ENCODE data around the gene CEBPZOS. TPM values are rescaled to one million over a fixed set of nuclear protein-coding genes. Genes with fewer than 3 reads are reported as not detected.

CEBPZOS gene
- total RNA-seq, 1 donor from 2014 or later = 13.6 TPM

GRCh38 chr2:37230581-37230980, 34.3 kb downstream of the CEBPZOS start:
- H3K4me3 Mint-ChIP-seq = no peak overlapping the region
- peaks cover 26% of the 10 kb centered on the region for H3K4me1 ChIP-seq

GRCh38 chr2:37231241-37232130, 35.2 kb downstream of the CEBPZOS start, which contains the start of the genes CEBPZ and NDUFAF7:
Gene CEBPZ, minus strand, starts transcription at chr2:37231596. Its CDS starts 29 bp downstream, at chr2:37231567.
Gene NDUFAF7, plus strand, starts transcription at chr2:37231658. Its CDS starts 48 bp downstream, at chr2:37231706.
- H3K27ac Mint-ChIP-seq = no peak within 1 kb of the TSS
- Histone ChIP-seq H3K36me3 (peaks cover 4% of the 10 kb centered on the region), H3F3A (ENCODE audit: low read depth) (peaks cover 22% of the 10 kb centered on the region), H3K4me3 (peak within 1 kb of the TSS; percentile 90), H3K4me1 (peaks cover 20% of the 10 kb centered on the region), H3K4me2 (peak within 1 kb of the TSS; percentile 83), H2AFZ (replicated peaks) (peak within 1 kb of the TSS; percentile 91), H3K9ac (peak within 1 kb of the TSS; percentile 82), H4K20me1 (ENCODE audit: low read depth) (peaks cover 23% of the 10 kb centered on the region), H3K9me3 (ENCODE audit: low read depth) (no peaks in the 10 kb centered on the region), H3K27ac (peak within 1 kb of the TSS; percentile 27), H3K79me2 (ENCODE audit: low read depth) (peaks cover 94% of the 10 kb centered on the region), H3K27me3 (no peaks in the 10 kb centered on the region)
- peaks cover 6% of the 10 kb centered on the region for H3K4me1 Mint-ChIP-seq
- peak; percentile 90 for DNase-seq (ENCODE audit: low spot score)
- no peak for TF ChIP-seq CTCF (IDR thresholded peaks at IDR 0.05)
- peak; percentile 21 for TF ChIP-seq EZH2 (IDR thresholded peaks at IDR 0.05)
- TF ChIP-seq EZH2phosphoT487 (IDR thresholded peaks at IDR 0.05) = no peak
- no peak within 1 kb of the TSS for H3K4me3 Mint-ChIP-seq
- peaks cover 11% of the 10 kb centered on the region for H3K36me3 Mint-ChIP-seq
- H3K9me3 Mint-ChIP-seq = no peaks in the 10 kb centered on the region
- no peaks in the 10 kb centered on the region for H3K27me3 Mint-ChIP-seq (ENCODE audit: insufficient read depth, low read depth)

More at GRCh38 chr2:37230581-37230980, 34.3 kb downstream of the CEBPZOS start:
- Histone ChIP-seq H3F3A (ENCODE audit: low read depth) (peaks cover 26% of the 10 kb centered on the region), H3K4me2 (peak overlapping the region; percentile 83), H3K27me3 (no peaks in the 10 kb centered on the region), H3K36me3 (peaks cover 4% of the 10 kb centered on the region), H3K4me3 (peak overlapping the region; percentile 90), H3K9me3 (ENCODE audit: low read depth) (no peaks in the 10 kb centered on the region), H3K9ac (peak overlapping the region; percentile 82), H4K20me1 (ENCODE audit: low read depth) (peaks cover 29% of the 10 kb centered on the region), H3K27ac (no peak overlapping the region), H2AFZ (replicated peaks) (no peak overlapping the region), H3K79me2 (ENCODE audit: low read depth) (peaks cover 95% of the 10 kb centered on the region)
- Mint-ChIP-seq H3K27ac (no peak overlapping the region), H3K9me3 (no peaks in the 10 kb centered on the region), H3K4me1 (peaks cover 11% of the 10 kb centered on the region), H3K27me3 (ENCODE audit: insufficient read depth, low read depth) (no peaks in the 10 kb centered on the region), H3K36me3 (peaks cover 7% of the 10 kb centered on the region)
- peak; percentile 19 for DNase-seq (ENCODE audit: low spot score)
- TF ChIP-seq EZH2 (IDR thresholded peaks at IDR 0.05) = no peak
- no peak for TF ChIP-seq CTCF (IDR thresholded peaks at IDR 0.05)
- TF ChIP-seq EZH2phosphoT487 (IDR thresholded peaks at IDR 0.05) = no peak

GRCh38 chr2:37232131-37232933, 36.0 kb downstream of the CEBPZOS start:
- Histone ChIP-seq H3K27ac (no peak overlapping the region), H3K9ac (peak overlapping the region; percentile 82), H3K4me2 (peak overlapping the region; percentile 83), H3K27me3 (no peaks in the 10 kb centered on the region), H4K20me1 (ENCODE audit: low read depth) (peaks cover 15% of the 10 kb centered on the region), H2AFZ (replicated peaks) (peak overlapping the region; percentile 91), H3K4me3 (peak overlapping the region; percentile 90), H3K36me3 (no peaks in the 10 kb centered on the region), H3K9me3 (ENCODE audit: low read depth) (no peaks in the 10 kb centered on the region), H3K79me2 (ENCODE audit: low read depth) (peaks cover 85% of the 10 kb centered on the region), H3F3A (ENCODE audit: low read depth) (peaks cover 15% of the 10 kb centered on the region), H3K4me1 (peaks cover 12% of the 10 kb centered on the region)
- DNase-seq (ENCODE audit: low spot score) = peak; percentile 25
- no peak for TF ChIP-seq CTCF (IDR thresholded peaks at IDR 0.05)
- TF ChIP-seq EZH2 (IDR thresholded peaks at IDR 0.05) = no peak
- no peak for TF ChIP-seq EZH2phosphoT487 (IDR thresholded peaks at IDR 0.05)
- H3K4me1 Mint-ChIP-seq = peaks cover 3% of the 10 kb centered on the region
- no peak overlapping the region for H3K27ac Mint-ChIP-seq
- peaks cover 8% of the 10 kb centered on the region for H3K36me3 Mint-ChIP-seq
- H3K4me3 Mint-ChIP-seq = no peak overlapping the region
- no peaks in the 10 kb centered on the region for H3K27me3 Mint-ChIP-seq (ENCODE audit: insufficient read depth, low read depth)
- no peaks in the 10 kb centered on the region for H3K9me3 Mint-ChIP-seq

All from neural progenitor cell (in vitro differentiated cells).